Prostate gland (tissue), 2 donors: ENCODE data around the gene PPFIA1.

ENCODE experiments used
- POLR2A ChIP-seq: fragments of 450-650 bp; IDR thresholded peaks from one replicate; pipeline ENCODE4 v1.6.1; 2016; ENCODE audit warnings: antibody characterized with exemption, mild to moderate bottlenecking
- POLR2AphosphoS5 ChIP-seq: sonication (generic); formaldehyde crosslinking; IDR thresholded peaks from one replicate; pipeline ENCODE4 v1.6.1; 2017; ENCODE audit warnings: antibody characterized with exemption
- TF ChIP-seq, protein P1 (sequence below), 4 experiments: fragments of 200-600 bp in 2 of 4; fragments of 450-650 bp in 2 of 4; sonication (generic) in 2 of 4; IDR thresholded peaks; 1 replicate in 3 of 4; 2 replicates in 1 of 4; pipeline ENCODE4 v1.5.1; 2016 to 2019; ENCODE audit warnings: antibody characterized with exemption in 4 of 4, mild to moderate bottlenecking in 2 of 4, moderate library complexity in 2 of 4

- TF ChIP-seq POLR2A: no peak
- TF ChIP-seq, protein P1, sequence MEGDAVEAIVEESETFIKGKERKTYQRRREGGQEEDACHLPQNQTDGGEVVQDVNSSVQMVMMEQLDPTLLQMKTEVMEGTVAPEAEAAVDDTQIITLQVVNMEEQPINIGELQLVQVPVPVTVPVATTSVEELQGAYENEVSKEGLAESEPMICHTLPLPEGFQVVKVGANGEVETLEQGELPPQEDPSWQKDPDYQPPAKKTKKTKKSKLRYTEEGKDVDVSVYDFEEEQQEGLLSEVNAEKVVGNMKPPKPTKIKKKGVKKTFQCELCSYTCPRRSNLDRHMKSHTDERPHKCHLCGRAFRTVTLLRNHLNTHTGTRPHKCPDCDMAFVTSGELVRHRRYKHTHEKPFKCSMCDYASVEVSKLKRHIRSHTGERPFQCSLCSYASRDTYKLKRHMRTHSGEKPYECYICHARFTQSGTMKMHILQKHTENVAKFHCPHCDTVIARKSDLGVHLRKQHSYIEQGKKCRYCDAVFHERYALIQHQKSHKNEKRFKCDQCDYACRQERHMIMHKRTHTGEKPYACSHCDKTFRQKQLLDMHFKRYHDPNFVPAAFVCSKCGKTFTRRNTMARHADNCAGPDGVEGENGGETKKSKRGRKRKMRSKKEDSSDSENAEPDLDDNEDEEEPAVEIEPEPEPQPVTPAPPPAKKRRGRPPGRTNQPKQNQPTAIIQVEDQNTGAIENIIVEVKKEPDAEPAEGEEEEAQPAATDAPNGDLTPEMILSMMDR (IDR thresholded peaks at IDR 0.05): no peak
- TF ChIP-seq POLR2AphosphoS5: no peak
These were observed 139.4 kb downstream of the PPFIA1 start for GRCh38 chr11:70409871-70410270.
